T follicular helper cell (primary cell): ENCODE data around the gene CTSD.
"Not testable (repeated sequence)": the region's sequence is repeated elsewhere in the genome, so short reads cannot be mapped to it uniquely, and the experiment has no call there.

Experiments
- DNase-seq: peaks from one replicate; pipeline ENCODE4 v3.0.0-alpha.2; 2020; ENCODE audit warnings: low read depth

Gene CTSD

GRCh38 chr11:1770061-1770460, 6.3 kb upstream of the CTSD start:
- DNase-seq: no peak

- DNase-seq: not testable (repeated sequence)
Observed at GRCh38 chr11:1769304-1769936, 5.7 kb upstream of the CTSD start.

GRCh38 chr11:1768141-1768469, 4.4 kb upstream of the CTSD start:
- no peak for DNase-seq

- no peak for DNase-seq
Observed at GRCh38 chr11:1767399-1768140, 3.8 kb upstream of the CTSD start.

- no peak for DNase-seq
Observed at GRCh38 chr11:1766719-1767398, 3.1 kb upstream of the CTSD start.

- no peak for DNase-seq
Observed at GRCh38 chr11:1765871-1766718, 2.4 kb upstream of the CTSD start.

GRCh38 chr11:1763336-1763795, 361 bp downstream of the CTSD start:
- no peak for DNase-seq

GRCh38 chr11:1762537-1763302, 1.0 kb downstream of the CTSD start:
- no peak for DNase-seq

- no peak for DNase-seq
Observed at GRCh38 chr11:1761857-1762536, 1.7 kb downstream of the CTSD start.

- DNase-seq: no peak
Observed at GRCh38 chr11:1761110-1761856, 2.4 kb downstream of the CTSD start.

- DNase-seq: no peak
Observed at GRCh38 chr11:1760351-1761109, 3.2 kb downstream of the CTSD start.

- DNase-seq: no peak
Observed at GRCh38 chr11:1759851-1760220, 3.9 kb downstream of the CTSD start.

GRCh38 chr11:1759151-1759850, 4.4 kb downstream of the CTSD start:
- DNase-seq: no peak

- DNase-seq: no peak
Observed at GRCh38 chr11:1758611-1759150, 5.0 kb downstream of the CTSD start.

- DNase-seq: no peak
Observed at GRCh38 chr11:1757861-1758610, 5.7 kb downstream of the CTSD start.

GRCh38 chr11:1756791-1757771, 6.6 kb downstream of the CTSD start:
- no peak for DNase-seq
